Lower leg skin (tissue), 3 donors: Measurements from ENCODE around the gene PTGR3.

ENCODE experiments used
- CTCF ChIP-seq, 3 donors: fragments of 450-650 bp; IDR thresholded peaks; one replicate each; pipeline ENCODE4 v1.5.1; 2016; ENCODE audit warnings: antibody characterized with exemption in 3 of 3, mild to moderate bottlenecking in 3 of 3, moderate library complexity in 2 of 3
- POLR2A ChIP-seq, 2 donors: fragments of 450-650 bp; IDR thresholded peaks; one replicate each; pipeline ENCODE4 v1.6.1; 2016 to 2017; ENCODE audit warnings: antibody characterized with exemption in 2 of 2, mild to moderate bottlenecking in 1 of 2, moderate library complexity in 1 of 2

GRCh38 chr18:75218065-75218923, 9.4 kb upstream of the PTGR3 start:
- TF ChIP-seq CTCF (IDR thresholded peaks at IDR 0.05) (no peak), POLR2A (IDR thresholded peaks at IDR 0.05) (no peak)
